GM11168 (cell line): ENCODE measurements around the gene MAP2K3.
"Not testable (repeated sequence)": the region's sequence is repeated elsewhere in the genome, so short reads cannot be mapped to it uniquely, and the experiment has no call there.

Experiments used
- in situ Hi-C: fragments of 300-500 bp; cut with MboI; formaldehyde crosslinking; loops from one replicate; pipeline ENCODE4 v1.12.0; 2022; ENCODE audit warnings: low sequenced_read_pairs; ENCODE audit not compliant: unreplicated experiment

The MAP2K3 gene

DNA sequence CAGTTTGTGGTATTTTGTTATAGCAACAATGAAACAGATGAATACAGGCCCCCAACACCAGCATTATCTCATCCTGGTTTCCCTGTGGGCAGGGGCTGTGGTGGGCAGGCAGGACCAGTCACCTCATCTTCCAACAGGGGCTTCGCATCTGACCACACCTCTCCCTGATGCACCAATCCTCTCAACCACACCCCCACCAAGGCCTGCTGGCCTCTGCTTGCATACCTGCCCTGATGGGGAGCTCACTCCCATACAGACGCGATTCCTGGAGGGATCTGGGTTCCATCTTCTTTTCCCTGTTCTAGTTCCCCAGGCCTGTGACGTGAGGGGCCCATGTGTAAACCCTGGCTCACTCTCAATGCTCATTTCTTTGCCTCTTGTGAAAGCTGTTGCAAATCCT, 34.7 kb downstream of the MAP2K3 start:
- in situ Hi-C loops = not testable (repeated sequence)

GRCh38 chr17:21319686-21320375, 35.3 kb downstream of the MAP2K3 start:
- in situ Hi-C loops = loop anchor here (5.0 kb wide), 1 partner anchor 442 kb away; no protein-coding TSS in a partner anchor

DNA sequence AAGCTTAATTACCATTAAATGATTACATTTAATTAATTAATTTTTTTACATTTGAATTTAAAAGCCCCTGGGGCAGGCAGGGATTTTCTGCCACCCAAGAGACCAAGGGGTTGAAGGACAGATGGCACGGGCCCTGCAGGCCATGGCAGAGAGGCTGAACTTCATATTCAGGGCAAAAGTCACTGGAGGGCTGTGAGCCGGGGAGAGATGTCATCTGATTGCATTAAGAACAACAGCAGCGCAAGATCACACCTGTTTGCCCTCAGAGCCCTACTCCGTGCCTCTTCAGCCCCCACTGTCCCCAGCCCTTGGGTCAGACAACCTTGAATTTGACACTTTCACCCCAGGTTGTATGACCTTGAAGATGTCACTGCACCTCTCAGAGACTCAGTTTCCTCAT, 35.9 kb downstream of the MAP2K3 start:
- in situ Hi-C loops = loop anchor here (5.0 kb wide), 1 partner anchor 442 kb away; no protein-coding TSS in a partner anchor

DNA sequence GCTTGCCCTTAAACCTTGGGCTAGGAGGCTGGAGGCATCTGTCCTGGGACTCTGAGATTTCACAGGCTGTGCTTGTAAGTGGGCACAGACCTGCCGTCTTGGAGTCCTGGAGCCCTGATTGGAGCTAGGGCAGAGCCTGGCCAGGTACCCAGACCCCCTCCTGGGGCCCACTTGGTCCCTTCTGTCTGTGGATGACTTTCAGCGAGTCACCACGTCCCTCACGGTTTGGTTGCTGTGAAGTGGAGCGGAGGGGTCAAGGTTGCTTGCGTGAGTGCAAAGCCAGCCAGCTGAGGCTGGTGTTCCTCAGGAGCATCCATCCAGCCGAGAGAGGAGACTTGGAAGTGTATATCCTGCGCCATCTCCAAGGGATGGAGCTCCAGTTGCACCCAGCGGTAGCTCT, 36.5 kb downstream of the MAP2K3 start:
- in situ Hi-C loops = loop anchor here (5.0 kb wide), 1 partner anchor 441 kb away; no protein-coding TSS in a partner anchor

GRCh38 chr17:21321744-21322191, 37.3 kb downstream of the MAP2K3 start:
- in situ Hi-C loops = loop anchor here (5.0 kb wide), 1 partner anchor 441 kb away; no protein-coding TSS in a partner anchor

GRCh38 chr17:21323257-21324111, 39.0 kb downstream of the MAP2K3 start:
- in situ Hi-C loops = loop anchor here (5.0 kb wide), 1 partner anchor 439 kb away; no protein-coding TSS in a partner anchor

DNA sequence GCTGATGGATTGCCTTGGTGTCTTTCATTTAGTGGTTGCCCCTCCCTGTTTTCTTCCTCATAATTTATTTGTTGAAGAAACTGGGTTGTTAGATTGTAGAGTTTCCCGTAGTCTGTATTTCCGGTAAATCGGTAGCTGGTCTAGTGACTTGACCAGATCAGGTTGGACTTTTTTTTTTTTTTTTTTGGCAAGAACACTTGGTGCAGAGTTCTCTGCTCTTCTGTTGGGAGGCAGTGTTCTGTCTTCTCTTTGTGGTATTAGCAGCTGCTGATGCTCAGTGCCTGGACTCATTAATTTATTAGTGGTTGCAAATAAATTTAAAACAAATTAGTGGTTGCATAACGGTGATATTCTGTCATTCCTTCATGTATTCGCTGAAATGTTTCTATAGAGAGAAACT, 40.2 kb downstream of the MAP2K3 start:
- in situ Hi-C loops = loop anchor here (5.0 kb wide), 1 partner anchor 438 kb away; no protein-coding TSS in a partner anchor

DNA sequence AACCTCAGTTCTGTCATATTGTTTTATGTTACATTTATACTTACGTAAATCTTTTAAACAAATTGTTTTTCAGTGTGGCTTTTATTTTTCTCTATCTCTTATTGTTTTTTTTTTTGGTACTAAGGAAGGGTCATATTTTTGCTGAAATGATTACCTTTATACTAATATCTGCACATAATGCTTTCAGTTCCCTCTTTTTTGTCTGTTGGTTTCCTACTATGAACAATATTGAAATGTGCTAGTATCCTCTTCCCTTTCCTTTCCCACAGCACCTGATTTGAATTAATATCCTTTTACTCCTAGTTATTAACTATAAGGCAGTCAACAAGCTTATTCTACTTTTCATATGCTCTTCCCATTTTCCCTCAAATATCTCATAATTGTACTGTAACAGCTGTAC, 43.4 kb downstream of the MAP2K3 start:
- in situ Hi-C loops = not testable (repeated sequence)

GRCh38 chr17:21328778-21329177, 44.3 kb downstream of the MAP2K3 start:
- in situ Hi-C loops = not testable (repeated sequence)

DNA sequence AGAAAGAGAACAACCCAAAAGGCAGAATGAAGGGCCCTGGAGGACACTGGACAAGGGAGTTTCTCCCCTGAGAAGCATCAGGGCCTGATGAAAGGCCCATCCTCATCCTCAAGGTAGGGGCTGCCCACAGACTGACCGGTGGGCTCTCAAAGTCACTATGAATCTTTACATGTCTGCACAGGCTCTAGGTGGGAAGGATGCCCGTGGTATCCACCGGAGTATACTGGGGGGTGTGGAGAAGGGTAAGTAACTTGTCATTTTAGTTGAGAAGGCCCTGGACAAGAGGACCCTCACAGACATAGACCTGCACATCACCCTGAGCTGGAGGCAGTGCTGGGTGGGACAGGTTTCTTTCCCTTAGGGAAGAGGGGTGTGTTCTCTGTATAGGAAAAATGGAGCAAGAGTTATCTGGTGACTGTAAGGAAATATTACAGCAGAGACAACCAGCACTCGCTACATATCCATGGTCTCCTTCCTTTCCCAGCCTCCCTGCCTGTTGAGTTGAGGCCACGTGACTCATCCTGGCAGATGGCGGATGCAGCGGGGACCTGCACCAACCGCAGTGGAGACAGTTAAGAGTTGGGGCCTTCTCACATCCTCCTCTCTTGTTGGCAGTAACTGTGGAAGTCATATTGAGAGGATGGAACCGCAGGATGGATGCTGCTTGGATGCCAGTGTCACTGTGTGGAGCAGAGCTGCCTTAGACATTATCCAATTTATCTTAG, 46.1 kb downstream of the MAP2K3 start:
- in situ Hi-C loops = no loop called here

- in situ Hi-C loops = not testable (repeated sequence)
Measured at GRCh38 chr17:21336541-21337294, 52.2 kb downstream of the MAP2K3 start.

GRCh38 chr17:21337981-21338625, 53.6 kb downstream of the MAP2K3 start:
- in situ Hi-C loops = not testable (repeated sequence)

GRCh38 chr17:21339011-21339410, 54.5 kb downstream of the MAP2K3 start:
- in situ Hi-C loops = no loop called here

- in situ Hi-C loops = not testable (repeated sequence)
Measured at GRCh38 chr17:21339571-21339970, 55.1 kb downstream of the MAP2K3 start.

- in situ Hi-C loops = loop anchor here (5.0 kb wide), 1 partner anchor 407 kb away; no protein-coding TSS in a partner anchor
Measured at GRCh38 chr17:21340407-21340806, 55.9 kb downstream of the MAP2K3 start.

GRCh38 chr17:21341279-21341678, 56.8 kb downstream of the MAP2K3 start:
- in situ Hi-C loops = loop anchor here (5.0 kb wide), 1 partner anchor 406 kb away; no protein-coding TSS in a partner anchor

DNA sequence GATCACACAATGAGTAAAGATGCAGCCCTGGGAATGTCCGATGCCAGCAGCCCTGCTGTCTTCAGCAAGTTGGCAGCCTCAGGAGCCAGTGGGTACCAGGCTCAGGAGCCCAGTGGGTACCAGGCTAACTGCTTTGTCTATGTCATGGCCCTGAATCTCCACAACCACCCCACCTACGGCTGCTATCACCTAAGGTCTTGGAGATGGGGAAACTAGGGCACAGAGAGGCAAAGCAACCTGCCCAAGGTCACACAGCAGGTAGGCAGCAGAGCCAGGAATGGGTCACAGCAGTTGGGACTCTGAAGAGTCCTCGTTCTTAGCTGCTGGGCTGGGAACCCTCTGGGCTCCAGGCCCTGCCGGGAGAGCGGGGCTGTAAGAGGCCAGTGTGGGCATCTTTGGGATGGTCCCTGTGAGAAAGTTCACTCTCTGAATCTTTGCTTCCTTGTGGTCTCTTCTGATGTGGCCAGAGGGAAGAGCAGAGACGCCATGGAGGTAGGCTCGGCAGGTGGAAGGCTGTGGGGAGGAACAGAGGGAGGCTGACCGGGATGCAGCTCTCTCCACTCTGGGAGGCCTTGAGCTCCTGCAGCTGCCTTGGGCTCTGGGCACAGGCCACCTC, 57.5 kb downstream of the MAP2K3 start:
- in situ Hi-C loops = loop anchor here (5.0 kb wide), 1 partner anchor 405 kb away; no protein-coding TSS in a partner anchor
